ENCODE measurements around the gene HCFC1R1.

HCFC1R1 gene

DNA sequence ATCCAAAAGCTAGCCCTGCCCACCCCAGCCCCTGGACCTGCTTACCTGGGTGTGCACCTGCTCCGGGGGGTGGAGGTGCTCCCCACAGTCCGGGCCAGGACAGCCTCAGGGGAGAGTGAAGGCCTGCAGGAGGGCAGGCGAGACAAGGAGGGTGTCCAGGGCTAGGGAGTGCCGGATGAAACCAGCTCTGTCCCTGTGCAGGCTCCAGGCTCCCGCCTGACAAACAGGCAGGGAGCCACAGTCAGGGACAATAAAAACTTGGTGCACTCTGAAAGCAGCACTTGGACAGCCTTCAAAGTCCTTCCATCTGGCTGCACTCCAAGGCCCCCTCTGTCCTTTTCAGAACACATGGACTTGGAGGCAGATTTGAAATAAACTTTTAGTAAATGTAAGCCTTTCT lies 50.6 kb downstream of the HCFC1R1 start:
- no peak for DNase-seq

Measured in cortex of kidney (tissue), 1 donor.